GM12892 (cell line): ENCODE results near the gene DDIT4.
A peak's percentile ranks its signal among the peaks of the same experiment; 100 is the strongest.
"Not testable (repeated sequence)": the region's sequence is repeated elsewhere in the genome, so short reads cannot be mapped to it uniquely, and the experiment has no call there.

Experiments
- DNase-seq: peaks from one replicate; pipeline ENCODE4 v3.0.0; 2011; ENCODE audit not compliant: insufficient read length
- FAIRE-seq: peaks from 2 replicates; lab custom pipeline; 2011; peaks lifted over from hg19 to GRCh38; lab: Jason Lieb, UNC
- POLR2A ChIP-seq: IDR thresholded peaks from 2 replicates; pipeline ENCODE4 v1.6.1; 2011; ENCODE audit warnings: low read depth, low read length, control low read depth
- POLR2AphosphoS5 ChIP-seq: IDR thresholded peaks from 2 replicates; pipeline ENCODE4 v1.6.1; 2011; ENCODE audit warnings: low read depth, low read length, control low read depth
- TAF1 ChIP-seq: IDR thresholded peaks from 2 replicates; pipeline ENCODE4 v1.6.1; 2011; ENCODE audit warnings: low read depth, mild to moderate bottlenecking, control low read depth, low read length, borderline replicate concordance

Gene DDIT4

GRCh38 chr10:72274730-72275350, 1.1 kb downstream of the DDIT4 start:
- TF ChIP-seq POLR2AphosphoS5 = no peak; the same call in none of the 2 replicates
- TF ChIP-seq POLR2A = no peak; the same call in 1 of the 2 replicates
- TF ChIP-seq TAF1 = no peak
- FAIRE-seq = no peak
- peak; percentile 66 for DNase-seq

DNA sequence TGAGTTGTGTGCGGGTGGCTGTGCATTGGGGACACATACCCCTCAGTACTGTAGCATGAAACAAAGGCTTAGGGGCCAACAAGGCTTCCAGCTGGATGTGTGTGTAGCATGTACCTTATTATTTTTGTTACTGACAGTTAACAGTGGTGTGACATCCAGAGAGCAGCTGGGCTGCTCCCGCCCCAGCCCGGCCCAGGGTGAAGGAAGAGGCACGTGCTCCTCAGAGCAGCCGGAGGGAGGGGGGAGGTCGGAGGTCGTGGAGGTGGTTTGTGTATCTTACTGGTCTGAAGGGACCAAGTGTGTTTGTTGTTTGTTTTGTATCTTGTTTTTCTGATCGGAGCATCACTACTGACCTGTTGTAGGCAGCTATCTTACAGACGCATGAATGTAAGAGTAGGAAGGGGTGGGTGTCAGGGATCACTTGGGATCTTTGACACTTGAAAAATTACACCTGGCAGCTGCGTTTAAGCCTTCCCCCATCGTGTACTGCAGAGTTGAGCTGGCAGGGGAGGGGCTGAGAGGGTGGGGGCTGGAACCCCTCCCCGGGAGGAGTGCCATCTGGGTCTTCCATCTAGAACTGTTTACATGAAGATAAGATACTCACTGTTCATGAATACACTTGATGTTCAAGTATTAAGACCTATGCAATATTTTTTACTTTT, 1.8 kb downstream of the DDIT4 start:
- TF ChIP-seq TAF1 = no peak
- peak; percentile 14; the same call in 1 of the 2 replicates for TF ChIP-seq POLR2A
- no peak for DNase-seq
- FAIRE-seq = no peak

DNA sequence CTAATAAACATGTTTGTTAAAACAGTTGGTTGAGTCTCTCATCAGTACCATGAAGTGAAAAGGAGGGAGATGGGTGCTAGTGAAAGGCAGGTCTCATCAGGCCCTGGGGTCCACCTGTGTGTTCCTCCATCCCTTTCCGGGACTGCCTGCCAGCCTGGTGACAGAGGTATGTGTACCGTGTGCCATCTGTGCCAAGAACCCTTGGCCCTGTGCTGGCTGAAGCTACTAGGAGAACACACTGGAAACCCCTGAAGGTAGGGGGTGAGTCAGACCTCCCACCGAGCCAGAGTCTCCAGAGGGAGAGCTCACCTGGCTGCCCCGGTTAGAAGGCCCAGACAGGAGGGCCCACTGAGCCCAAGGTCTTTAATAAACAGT, 2.3 kb downstream of the DDIT4 start:
- TF ChIP-seq POLR2AphosphoS5 (no peak), TAF1 (no peak), POLR2A (no peak)
- FAIRE-seq = no peak
- DNase-seq = no peak

DNA sequence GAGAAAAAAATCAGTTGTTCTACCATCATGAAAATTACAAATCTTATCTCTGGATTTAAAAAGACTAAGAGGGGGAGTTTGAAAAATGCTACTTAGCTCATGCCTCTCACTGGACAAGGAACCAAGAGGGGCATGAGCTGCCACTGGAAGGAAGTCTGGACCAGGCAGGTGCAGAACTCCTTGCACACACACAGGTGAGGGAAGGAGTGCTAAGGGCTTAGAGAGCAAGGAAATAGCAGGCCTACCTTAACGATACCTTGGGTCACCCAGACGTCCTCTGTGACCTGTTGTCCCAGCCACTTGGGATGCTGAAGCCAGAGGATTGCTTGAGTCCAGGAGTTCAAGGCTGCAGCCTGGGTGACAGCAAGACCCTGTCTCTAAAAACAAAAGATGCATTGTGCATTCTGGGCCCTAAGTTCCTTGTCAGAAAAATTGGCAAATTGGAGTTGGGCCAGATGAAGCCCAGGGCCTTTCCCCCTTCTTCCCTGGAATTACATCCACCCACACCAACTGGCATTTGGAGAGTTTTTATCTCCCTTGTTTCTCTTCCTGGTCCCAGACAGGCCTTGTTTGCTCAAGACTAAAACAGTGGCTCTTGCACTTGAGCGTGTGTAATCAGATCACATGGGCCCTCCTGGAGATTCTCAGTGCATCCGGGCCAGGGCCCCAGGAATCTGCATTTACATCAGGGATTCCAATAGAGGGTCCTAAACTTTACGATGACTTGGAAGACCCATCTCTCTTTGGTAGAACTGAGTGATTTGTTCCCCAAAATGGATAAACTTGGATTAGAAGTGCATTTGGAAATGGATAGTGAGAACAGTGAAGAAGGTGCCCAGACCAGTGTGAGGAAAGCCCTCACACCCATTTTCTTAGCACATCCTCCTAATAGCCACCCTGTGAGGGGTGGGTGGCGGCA, 3.0 kb downstream of the DDIT4 start:
- FAIRE-seq (no peak), DNase-seq (no peak)
- TF ChIP-seq POLR2A (peak; percentile 88), TAF1 (no peak), POLR2AphosphoS5 (peak; percentile 90)

DNA sequence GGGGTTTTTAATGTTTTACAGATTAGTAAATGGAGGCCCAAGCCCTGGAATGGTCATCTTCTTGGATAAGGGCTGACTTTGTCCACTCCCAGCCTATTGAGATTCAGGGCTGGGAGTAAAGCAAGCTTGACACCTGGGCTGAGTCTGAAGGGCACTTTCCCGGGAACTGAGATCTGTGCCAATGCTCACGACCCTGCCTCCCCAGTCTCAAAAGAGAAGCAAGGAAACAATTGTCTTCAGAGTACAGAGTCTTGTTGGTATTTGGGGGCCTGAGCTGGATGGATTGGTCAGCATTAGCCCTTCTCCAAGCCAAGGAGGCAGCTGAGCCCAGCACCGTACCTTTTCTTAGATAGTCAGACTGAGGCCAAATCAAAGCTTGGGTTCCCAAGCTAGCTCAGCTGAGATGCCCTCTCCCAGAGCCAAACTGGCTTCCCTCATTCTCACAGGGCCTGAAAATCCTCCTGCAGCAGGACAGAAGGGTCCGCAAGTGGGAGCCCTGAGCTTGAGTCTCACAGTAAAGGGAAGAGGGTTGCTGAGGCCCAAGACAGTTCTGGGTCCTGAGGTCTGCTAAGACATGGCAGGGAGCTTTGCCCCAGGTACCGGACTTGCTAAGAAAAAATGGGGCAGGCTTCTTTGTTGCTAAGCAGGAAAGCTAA, 3.7 kb downstream of the DDIT4 start:
- FAIRE-seq = no peak
- DNase-seq = no peak
- TF ChIP-seq POLR2A = no peak
- no peak for TF ChIP-seq TAF1
- TF ChIP-seq POLR2AphosphoS5 = no peak

- DNase-seq = no peak
- TF ChIP-seq POLR2A (no peak), POLR2AphosphoS5 (no peak)
- FAIRE-seq = no peak
Observed at GRCh38 chr10:72277996-72278667, 4.4 kb downstream of the DDIT4 start.

DNA sequence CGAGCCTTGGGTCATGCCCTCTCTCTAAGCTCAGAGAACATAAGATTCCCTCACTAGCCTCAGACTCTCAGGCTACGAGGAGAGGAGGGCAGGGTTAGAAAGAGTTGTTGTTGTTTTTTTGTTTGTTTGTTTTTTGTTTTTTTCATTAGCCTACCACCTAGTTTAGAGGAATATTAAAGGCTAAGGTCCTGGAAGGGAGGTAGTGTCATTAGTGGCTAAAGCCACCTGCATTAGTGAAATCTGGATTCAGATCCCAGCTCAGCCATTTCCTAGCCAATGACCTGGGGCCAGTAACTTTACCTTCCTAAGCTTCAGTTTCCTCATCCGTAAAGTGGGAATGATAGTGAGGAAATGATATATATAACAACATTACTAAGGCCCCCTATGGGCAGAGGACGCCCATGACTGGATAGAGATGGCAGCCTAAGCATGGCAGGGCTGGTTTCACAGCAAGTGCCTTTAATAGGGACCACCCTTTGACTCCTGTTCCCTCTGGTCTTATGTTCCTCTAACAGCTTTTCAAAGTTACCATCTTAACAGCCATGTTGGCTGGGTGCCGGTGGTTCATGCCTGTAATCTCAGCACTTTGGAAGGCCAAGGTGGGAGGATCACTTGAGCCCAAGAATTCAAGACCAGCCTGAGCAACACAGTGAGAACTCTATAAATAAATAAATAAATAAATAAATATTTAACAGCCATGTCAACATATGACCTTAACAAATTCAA, 5.1 kb downstream of the DDIT4 start:
- DNase-seq = no peak
- FAIRE-seq = no peak
- no peak for TF ChIP-seq TAF1
- TF ChIP-seq POLR2A = no peak
- no peak for TF ChIP-seq POLR2AphosphoS5

GRCh38 chr10:72279587-72279986, 5.9 kb downstream of the DDIT4 start:
- FAIRE-seq, DNase-seq: not testable (repeated sequence)

GRCh38 chr10:72283131-72283530, 9.4 kb downstream of the DDIT4 start:
- TF ChIP-seq TAF1 (no peak), POLR2A (no peak), POLR2AphosphoS5 (no peak)
- FAIRE-seq (no peak), DNase-seq (no peak)

DNA sequence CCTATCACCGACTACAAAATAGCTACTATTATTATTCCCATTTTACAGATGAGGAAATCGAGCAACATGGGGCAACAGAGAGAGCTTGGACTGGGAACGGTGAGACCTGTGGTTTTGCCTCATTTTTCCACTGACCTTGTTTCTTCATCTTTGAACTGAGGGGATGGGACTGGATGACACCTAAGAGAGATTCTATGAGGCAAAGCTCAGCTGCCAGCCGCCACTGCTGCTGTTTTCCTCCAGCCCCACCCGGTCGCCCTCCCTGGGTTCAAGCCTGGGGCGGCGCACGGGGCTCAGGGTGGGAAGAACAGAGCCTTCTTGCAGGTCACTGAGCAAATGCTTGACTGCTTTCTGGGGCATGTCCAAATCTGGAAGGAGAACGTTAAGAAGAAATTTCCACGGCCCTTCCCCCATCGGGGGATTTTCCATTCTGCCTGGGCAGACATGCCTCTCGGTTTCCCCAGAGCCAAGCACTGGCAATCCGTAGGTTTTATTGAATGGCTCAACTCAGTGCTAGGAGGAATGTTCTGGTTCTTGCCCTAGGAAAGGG, 12.3 kb downstream of the DDIT4 start:
- no peak for DNase-seq
- FAIRE-seq = no peak

More for the DNA sequence above, 12.3 kb downstream of the DDIT4 start:
- no peak for TF ChIP-seq POLR2A
- TF ChIP-seq TAF1 = no peak
- TF ChIP-seq POLR2AphosphoS5 = no peak
